Measurements from ENCODE around the gene RHOH. TPM values are rescaled to one million over a fixed set of nuclear protein-coding genes. Genes with fewer than 3 reads are reported as not detected.
A peak's percentile ranks its signal among the peaks of the same experiment; 100 is the strongest.
"Not testable (repeated sequence)": the region's sequence is repeated elsewhere in the genome, so short reads cannot be mapped to it uniquely, and the experiment has no call there.

Gene RHOH
- total and polyA plus RNA-seq, 9 of the 15 experiments (the other 6 are each of a cell fraction or from before 2014, with no cell fraction given), result 14.3 to 37.7 (median 23.2) TPM

DNA sequence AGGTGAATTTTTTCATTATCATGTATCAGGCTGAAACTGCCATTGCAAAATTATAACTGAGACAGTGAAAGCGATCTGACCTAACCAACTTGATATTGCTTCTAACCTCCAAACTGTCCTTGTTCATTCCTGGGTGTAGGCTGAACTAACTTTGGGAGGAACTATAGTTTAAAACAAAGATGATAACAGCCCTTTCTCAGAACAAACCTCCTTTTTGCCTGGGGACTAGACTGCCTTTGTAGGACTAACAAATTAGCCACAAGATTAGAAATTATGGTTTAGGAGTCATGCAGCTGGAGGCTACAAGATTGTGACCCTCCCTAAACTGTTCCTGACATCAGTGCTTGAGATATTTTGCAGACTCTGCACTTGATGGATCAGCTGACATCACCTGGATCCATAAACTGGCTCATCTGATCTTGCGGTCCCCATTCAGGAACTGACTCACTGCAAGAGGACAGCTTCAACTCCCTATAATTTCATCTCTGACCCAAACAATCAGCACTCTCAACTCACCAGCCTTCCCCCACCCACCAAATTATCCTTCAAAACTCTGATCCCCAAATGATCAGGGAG, 93.9 kb downstream of the RHOH start (continued):
- TF ChIP-seq TCF3 (CRISPR knock-in tag; IDR thresholded peaks at IDR 0.05), result peak; percentile 98
- peak; percentile 85 for TF ChIP-seq CREM (IDR thresholded peaks at IDR 0.05; ENCODE audit: low read depth)
- TF ChIP-seq ATF1 (CRISPR knock-in tag; IDR thresholded peaks at IDR 0.05); PBX2 (CRISPR knock-in tag; IDR thresholded peaks at IDR 0.05; ENCODE audit: low read depth); CREB1 (CRISPR knock-in tag; IDR thresholded peaks at IDR 0.05): not testable (repeated sequence)
- peak; percentile 74 for TF ChIP-seq ATF1 (tag; IDR thresholded peaks at IDR 0.05)
- TF ChIP-seq LEF1 (IDR thresholded peaks at IDR 0.05), result peak; percentile 87
- TF ChIP-seq RAD51 (IDR thresholded peaks at IDR 0.05; ENCODE audit: borderline replicate concordance, low read depth), result peak; percentile 51
- TF ChIP-seq NRF1 (conservative IDR thresholded peaks at IDR 0.05 in 1 of 2, IDR thresholded peaks at IDR 0.05 in 1 of 2), result 0 out of 4 replicates have a peak, but pooled peaks of 1 of the 2 experiments have one; percentile 12
- TF ChIP-seq TAL1 (IDR thresholded peaks at IDR 0.05), result peak; percentile 90
- peak; percentile 56 for TF ChIP-seq MTA1 (IDR thresholded peaks at IDR 0.05; ENCODE audit: borderline replicate concordance)
- peak; percentile 93 for TF ChIP-seq JUN (IDR thresholded peaks at IDR 0.05; ENCODE audit: borderline replicate concordance, low read depth, low read length)
- 0 out of 2 replicates have a peak, but pooled peaks have one; percentile 33 for TF ChIP-seq JUN (CRISPR knock-in tag; IDR thresholded peaks at IDR 0.05; ENCODE audit: borderline replicate concordance)
- TF ChIP-seq, protein P1, sequence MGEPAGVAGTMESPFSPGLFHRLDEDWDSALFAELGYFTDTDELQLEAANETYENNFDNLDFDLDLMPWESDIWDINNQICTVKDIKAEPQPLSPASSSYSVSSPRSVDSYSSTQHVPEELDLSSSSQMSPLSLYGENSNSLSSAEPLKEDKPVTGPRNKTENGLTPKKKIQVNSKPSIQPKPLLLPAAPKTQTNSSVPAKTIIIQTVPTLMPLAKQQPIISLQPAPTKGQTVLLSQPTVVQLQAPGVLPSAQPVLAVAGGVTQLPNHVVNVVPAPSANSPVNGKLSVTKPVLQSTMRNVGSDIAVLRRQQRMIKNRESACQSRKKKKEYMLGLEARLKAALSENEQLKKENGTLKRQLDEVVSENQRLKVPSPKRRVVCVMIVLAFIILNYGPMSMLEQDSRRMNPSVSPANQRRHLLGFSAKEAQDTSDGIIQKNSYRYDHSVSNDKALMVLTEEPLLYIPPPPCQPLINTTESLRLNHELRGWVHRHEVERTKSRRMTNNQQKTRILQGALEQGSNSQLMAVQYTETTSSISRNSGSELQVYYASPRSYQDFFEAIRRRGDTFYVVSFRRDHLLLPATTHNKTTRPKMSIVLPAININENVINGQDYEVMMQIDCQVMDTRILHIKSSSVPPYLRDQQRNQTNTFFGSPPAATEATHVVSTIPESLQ (CRISPR knock-in tag; IDR thresholded peaks at IDR 0.05), result 0 out of 2 replicates have a peak, but pooled peaks have one; percentile 17
- TF ChIP-seq, protein P2, sequence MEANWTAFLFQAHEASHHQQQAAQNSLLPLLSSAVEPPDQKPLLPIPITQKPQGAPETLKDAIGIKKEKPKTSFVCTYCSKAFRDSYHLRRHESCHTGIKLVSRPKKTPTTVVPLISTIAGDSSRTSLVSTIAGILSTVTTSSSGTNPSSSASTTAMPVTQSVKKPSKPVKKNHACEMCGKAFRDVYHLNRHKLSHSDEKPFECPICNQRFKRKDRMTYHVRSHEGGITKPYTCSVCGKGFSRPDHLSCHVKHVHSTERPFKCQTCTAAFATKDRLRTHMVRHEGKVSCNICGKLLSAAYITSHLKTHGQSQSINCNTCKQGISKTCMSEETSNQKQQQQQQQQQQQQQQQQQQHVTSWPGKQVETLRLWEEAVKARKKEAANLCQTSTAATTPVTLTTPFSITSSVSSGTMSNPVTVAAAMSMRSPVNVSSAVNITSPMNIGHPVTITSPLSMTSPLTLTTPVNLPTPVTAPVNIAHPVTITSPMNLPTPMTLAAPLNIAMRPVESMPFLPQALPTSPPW (CRISPR knock-in tag; IDR thresholded peaks at IDR 0.05), result peak; percentile 63
- TF ChIP-seq ZEB2 (IDR thresholded peaks at IDR 0.05), result peak; percentile 93
- peak; percentile 75 for TF ChIP-seq CCNT2 (IDR thresholded peaks at IDR 0.05; ENCODE audit: borderline replicate concordance, extremely low read depth, insufficient read length, low read depth, low read length)
- peak; percentile 67; the same call in 1 of the 2 replicates for TF ChIP-seq MEF2D (tag; conservative IDR thresholded peaks at IDR 0.05; ENCODE audit: low read depth)
- peak; percentile 91 for TF ChIP-seq NCOR1 (IDR thresholded peaks at IDR 0.05)
- peak; percentile 65 for TF ChIP-seq PBX2 (tag; conservative IDR thresholded peaks at IDR 0.05; ENCODE audit: low read depth)
- TF ChIP-seq ZNF175 (CRISPR knock-in tag; IDR thresholded peaks at IDR 0.05; ENCODE audit: low read depth), result peak; percentile 61; the same call in 1 of the 2 replicates
- peak; percentile 63 for TF ChIP-seq CREB1 (IDR thresholded peaks at IDR 0.05)
- peak; percentile 89 for TF ChIP-seq NCOA1 (IDR thresholded peaks at IDR 0.05; ENCODE audit: low read depth)
- peak; percentile 95 to 97 for TF ChIP-seq KDM1A (IDR thresholded peaks at IDR 0.05)
- TF ChIP-seq KLF16 (IDR thresholded peaks at IDR 0.05), result peak; percentile 98
- peak; percentile 84 for TF ChIP-seq MAFG (tag; conservative IDR thresholded peaks at IDR 0.05)
- TF ChIP-seq DPF2 (IDR thresholded peaks at IDR 0.05), result peak; percentile 96

Measured in K562 (cell line).